Middle frontal gyrus (tissue), 1 donor: ENCODE measurements around the gene GPC5.
"Not testable (repeated sequence)": the region's sequence is repeated elsewhere in the genome, so short reads cannot be mapped to it uniquely, and the experiment has no call there.

Experiments used
- DNase-seq: peaks from one replicate; pipeline ENCODE4 v3.0.0-alpha.2; 2015; ENCODE audit warnings: low spot score; ENCODE audit errors: extremely low spot score

Gene GPC5

DNA sequence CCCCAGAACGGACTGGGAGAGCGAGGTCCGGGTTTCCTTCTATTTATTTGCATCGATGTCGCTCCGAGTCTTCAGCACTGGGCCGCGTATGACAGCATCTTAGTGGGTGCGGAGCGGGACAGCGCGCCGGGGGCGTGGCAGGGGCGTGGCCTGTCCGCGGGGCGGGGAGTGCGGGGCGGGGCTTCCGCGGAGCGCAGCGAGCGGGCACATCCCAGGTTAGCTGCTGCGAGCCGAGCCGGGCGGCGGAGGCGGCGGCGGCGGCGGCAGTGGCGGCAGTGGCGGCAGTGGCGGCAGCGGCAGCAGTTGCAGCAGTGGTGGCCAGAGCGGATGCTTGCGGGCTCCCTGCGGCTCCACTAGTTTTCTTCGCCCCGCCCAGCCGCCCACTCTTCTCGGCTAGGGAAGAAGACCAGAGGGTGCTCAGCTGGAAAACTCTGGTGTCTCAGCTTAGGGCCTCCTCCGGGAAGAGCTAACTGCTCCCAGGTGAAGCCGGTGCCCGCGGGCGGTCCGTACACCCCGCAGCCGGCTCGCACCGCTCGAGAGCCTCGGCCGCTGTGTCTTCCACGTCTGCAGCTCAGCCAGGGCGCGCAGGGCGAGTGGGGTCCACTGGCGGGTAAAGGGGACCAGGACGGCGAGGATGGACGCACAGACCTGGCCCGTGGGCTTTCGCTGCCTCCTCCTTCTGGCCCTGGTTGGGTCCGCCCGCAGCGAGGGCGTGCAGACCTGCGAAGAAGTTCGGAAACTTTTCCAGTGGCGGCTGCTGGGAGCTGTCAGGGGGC is at the start of gene GPC5:
Gene GPC5 (plus strand): TSS at position 209 of the 776 bp plus-strand sequence.
- DNase-seq: no peak

DNA sequence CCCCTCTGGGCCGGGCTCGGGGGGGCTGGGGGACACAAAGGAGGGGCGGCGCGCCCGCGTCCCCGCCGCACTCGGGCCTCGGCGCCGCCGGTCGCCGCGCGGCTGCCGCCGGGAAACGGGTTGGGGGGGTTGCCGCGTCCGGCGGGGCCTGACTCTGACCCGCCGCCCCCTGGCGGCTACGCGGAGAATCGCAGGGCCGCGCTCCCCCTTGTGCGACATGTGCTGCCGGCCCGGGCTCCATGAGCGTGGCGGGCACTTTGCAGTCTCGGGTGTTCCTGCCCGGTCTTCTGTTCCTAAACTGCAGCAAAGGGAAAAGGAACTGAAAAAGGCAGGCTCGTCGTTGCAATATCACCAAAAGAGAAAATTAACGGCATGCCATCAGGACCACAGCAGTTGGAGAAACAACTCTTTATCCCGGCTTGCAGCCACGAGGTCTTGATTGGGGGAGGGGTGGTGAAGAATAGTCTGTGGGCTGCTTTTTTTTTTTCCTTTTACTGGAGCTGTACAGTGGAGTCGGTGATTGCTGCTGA is 49.5 kb upstream of the GPC5 start:
- peak; percentile 84 for DNase-seq

DNA sequence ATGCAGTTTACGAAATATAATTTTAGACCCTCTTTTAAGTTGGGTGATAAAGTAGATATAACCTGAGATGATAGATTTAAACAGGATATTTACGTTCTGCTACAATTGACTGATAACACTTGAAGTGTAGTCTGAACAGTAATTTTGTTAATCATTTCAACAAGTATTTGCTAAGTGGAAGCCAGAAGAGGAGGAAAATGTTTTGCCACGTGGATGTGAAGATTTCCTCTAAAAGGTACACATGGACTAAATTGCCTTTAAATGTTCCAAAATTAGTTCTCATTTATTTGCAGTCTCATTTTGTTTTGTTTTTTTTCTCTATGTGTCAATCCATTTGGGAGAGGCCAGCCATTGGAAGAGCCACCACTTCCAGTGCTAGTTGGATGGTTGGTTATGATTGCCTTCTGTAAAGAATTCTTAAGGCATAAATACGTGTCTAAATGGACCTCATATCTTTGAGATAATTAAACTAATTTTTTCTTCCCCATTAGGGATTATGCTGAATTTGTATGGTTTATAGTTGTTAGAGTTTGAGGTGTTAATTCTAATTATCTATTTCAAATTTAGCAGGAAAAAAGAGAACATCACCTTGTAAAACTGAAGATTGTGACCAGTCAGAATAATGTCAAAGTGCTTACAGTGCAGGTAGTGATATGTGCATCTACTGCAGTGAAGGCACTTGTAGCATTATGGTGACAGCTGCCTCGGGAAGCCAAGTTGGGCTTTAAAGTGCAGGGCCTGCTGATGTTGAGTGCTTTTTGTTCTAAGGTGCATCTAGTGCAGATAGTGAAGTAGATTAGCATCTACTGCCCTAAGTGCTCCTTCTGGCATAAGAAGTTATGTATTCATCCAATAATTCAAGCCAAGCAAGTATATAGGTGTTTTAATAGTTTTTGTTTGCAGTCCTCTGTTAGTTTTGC is 48.2 kb upstream of the GPC5 start:
- no peak for DNase-seq

- no peak for DNase-seq
Observed at GRCh38 chr13:91351123-91351522, 47.3 kb upstream of the GPC5 start.

DNA sequence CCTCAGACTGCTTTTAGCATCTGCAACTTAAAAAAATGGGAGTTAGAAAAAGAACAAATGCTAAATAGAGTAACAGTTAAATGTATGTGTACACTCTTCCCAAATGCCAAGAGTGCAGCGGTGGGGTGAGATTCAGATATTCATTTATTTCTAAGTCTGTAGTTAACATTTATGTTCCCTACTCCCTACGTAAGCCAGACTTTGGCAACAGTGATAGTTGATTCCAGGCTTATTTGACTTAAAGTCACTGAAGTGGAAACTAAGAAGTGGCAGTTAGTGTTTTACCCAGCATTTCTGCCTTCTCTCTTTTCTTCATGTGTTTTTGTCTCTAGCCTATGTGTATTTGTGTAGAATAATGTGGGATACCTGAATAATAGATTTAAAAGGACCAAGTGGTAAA is 46.4 kb upstream of the GPC5 start:
- DNase-seq: no peak

DNA sequence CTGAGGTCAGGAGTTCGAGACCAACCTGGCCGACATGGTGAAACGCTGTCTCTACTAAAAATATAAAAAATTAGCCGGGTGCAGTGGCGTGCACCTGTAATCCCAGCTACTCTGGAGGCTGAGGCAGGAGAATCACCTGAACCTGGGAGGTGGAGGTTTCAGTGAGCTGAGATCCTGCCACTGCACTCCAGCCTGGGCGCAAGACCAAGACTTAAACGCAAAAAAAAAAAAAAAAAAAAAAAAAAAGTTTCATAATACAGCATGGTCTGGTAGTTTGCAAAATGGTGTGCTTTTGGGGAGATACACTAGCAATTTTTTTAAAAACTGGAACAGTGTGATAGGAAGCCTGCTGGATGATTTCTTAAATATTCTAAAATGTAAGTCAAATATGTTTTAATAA is 45.5 kb upstream of the GPC5 start:
- not testable (repeated sequence) for DNase-seq

DNA sequence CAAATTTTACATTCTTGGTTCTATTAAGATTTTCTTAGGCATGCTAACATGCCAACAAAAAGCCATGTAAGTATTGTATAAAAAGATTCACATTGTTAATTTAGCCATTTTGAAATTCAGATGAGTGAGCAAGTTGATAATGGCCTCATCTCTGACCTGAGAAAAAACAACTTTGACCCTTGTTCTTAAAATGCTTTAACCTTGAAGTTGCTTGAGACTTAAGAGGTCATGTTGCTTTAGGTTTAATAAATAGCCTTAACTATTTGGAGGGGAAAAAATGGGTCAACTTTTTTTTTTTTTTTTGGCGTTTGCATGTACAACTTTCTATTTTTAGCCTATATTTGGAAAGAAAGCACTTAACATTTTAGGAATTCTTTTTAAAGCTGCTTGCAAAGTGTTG is 44.9 kb upstream of the GPC5 start:
- DNase-seq: no peak

DNA sequence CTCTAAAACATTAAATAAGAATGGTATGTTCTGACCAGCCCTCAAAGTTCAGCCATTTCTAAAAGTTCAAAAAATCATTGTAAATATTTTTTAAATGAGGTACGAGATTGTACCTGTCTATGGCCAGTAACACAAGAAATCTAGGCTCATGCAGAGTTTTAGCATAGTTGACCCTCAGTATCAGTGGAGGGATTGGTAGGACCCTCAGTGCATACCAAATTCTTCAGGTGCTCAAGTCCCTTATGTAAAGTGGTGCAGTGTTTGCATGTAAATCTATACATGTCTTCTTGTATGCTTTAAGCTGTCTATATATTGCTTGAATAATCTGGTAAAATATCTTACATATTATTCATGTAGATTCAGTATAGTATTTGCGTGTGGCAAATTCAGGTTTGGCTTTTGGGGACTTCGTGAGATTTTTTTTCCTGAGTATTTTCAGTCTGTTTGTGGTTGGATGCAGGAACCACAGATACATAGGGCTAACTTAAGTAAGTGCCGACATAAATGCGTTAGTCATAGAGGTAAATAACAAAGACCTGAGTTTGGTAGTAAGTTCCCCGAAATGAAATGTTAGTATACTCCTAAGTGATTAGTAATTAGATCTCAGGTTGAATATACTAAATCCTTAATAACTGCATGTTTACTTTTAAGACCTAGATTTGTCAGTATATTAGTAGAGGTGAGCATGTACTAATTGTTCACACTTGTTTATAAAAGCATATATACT is 43.2 kb upstream of the GPC5 start:
- no peak for DNase-seq

DNA sequence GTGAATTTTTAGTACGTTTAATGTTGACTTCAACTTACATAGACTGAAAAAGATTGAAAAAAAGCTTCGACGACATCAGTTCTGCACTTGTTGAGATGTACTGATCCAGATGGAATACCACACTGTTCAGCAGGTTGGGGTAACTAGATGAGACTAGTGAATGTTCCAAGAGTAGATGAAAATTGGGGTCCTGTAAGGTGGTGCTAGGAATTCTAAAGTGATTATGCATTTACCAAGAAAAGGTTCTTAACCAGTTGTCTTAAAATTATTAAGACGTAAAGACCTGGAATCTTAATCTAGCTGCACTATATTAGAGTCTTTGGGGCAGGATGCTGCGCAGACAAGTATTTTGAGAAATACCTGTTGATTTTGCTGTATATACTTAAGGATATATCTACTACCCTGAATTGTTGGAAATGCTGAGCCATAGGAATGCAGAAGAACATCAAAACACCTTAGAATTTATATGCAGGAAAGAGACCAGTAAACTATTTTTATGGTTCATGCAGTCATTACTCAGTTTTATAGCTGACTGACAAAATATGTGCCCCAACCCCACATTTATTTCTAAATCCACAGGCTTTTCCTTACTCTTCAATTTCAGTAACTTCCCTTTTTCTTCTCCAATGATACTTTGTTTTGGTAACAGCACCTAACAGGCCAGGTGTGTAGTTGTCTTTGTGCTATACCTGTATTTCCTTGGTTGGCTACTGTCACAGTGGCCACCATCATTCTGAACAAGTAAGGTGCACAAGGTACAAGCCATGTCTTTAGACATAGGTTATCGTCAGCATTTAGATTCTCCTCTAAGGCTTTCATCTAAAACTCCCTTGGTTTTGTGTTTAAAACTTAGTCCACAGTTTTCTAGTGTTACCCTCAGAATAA is 42.4 kb upstream of the GPC5 start:
- DNase-seq: no peak

GRCh38 chr13:91356919-91357612 is 41.4 kb upstream of the GPC5 start:
- DNase-seq: no peak

DNA sequence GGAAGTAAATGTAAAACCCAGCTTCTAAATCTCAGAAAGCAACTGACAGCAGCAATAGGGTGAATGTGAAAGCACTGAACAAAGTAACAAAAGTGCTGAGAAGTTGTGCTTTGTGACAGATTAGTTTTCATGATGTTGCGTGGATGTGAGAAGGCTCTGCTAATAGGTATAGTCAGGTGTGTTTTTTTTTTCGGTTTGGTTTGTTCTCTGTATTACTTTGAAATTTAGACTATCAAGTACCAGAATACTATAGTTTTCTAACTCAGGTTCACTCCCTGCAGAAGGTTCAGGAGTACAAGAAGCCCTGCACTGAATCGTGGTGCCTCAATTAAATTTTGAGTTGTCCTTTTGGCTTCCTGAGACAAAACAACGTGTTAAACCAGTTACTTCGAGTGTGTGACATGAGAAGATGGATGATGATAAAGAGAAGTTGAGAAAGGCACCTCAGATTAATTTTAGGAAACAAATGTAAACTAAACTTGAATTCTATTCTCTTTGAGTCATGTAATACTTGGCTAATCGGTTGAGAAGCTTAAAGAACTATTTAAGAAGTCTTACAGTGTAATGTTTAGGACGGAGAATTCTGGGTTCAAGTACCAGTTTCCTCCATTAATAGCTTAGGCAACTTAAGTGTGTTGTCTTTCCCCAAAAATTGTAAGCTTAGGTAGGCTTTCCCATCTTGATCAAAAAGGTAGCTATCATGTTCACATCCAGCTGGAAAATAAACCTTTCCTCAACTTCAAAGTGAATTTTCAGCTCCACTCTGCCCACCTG is 40.6 kb upstream of the GPC5 start:
- no peak for DNase-seq

DNA sequence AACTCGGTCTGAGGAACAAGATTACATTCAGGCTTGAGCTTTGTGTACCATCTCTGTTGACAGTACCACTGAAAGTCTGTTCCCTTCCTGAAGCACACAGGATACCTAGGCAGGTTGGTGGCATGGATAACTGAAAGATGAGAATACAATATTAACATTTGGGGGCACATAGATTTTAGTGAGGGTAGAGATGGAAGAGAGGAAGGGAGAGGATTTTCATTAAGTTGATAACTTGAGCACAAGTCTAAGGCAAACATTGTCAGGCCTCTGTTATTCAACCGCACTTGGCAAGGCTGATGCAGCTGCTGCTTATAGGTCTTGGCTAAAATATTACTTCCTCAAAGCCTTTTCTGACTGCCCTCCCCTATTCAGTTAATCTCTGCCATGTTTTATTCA is 40.0 kb upstream of the GPC5 start:
- no peak for DNase-seq

DNA sequence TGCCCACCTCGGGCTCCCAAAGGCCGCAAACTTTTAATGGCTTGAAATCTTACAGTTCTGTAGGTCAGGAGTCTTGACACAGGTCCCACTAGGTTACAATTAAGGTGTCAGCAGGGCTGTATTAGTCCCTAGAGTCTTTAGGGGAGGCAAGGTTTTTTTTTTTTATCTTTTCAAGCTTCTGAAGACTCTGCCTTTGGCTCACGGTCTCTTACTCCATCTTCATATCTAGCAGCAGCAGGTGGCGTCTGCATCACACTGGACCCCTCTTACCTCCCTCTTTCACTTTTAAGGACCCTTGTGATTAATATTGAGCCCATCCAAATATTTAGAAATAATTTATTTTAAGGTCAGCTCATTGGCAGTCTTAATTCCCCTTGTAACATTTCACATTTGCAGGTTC is 39.3 kb upstream of the GPC5 start:
- DNase-seq: no peak

DNA sequence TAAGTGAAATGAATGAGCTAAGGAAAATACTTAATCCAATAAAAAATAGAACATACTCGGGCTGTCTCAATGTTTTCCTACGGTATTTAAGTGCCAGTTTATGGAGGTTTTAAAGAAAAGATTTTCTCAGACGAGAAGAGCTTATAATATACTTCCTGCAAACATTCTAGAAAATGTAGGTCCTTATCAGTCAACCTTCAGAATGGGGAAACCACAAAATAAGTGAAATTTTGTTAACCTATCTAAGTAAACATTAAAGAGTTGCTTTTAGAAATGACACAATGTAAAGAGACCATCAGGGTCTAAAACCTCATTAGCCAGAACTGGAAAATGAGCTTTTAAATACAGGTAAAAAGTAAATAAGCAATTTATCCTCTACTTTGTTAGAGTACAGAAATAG is 38.8 kb upstream of the GPC5 start:
- no peak for DNase-seq

DNA sequence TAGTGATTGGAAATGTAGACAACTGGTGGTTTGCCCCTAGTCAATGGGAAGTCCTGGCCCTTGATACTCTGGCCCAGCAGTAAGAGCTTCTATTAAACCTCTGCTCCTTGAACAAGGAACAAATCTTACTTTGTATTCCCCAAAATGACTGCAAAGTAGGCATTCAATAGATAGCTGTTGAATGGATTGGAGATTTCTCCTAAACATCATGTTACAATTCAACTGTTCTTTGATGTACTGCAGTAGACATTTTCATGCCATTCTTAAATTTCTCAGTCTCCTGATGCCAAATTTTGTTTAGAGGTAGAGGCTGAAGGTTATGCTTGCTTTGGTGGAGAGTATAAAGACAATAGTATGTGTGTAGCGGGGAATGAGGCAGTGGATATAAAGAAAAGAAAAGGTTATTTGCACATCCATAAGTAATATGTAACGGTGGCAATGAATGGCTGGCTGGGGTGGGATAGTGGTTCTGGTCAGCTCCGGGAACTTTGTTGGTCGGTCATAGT is 38.1 kb upstream of the GPC5 start:
- DNase-seq: no peak

- no peak for DNase-seq
Observed at GRCh38 chr13:91361755-91362271, 36.6 kb upstream of the GPC5 start.

DNA sequence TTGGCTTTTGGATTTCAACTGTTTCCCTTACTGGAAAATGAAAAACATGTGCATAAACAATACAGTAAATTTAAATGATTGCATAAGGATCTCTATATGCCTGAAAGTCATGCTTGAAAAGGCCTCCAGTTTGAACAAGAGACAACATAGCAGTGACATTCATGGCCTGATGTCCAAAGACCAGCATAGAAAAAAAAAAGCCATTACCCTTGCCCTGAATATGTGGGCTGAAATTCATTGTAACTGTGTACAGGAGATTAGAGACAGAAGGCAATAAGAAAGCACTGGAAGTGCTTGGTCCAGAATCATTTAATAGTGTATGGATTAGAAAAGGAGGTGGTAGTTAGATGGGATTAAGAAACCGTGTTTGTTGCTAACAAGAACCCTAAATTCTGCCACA is 35.5 kb upstream of the GPC5 start:
- DNase-seq: no peak

DNA sequence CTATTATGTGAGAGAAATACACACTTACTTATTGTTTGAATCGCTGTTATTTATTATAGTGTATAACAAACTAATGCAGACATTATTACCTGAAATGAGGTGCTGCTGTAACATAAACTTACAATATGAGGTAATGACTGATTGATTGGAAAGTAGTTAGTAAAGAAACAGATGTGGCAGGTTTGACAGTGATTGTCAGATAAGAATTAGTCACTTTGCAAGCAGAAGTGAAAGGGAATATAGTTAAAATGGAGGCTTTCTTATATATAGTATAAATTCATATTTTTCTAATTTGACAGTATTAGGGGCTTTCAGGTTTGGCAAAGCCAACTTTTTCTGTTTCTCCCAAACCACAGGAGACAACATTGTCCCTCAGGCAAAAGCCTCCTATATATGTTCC is 30.3 kb upstream of the GPC5 start:
- DNase-seq: no peak
